Adrenal gland (tissue), 5 donors: ENCODE data around the gene TBC1D16.

ENCODE experiments used
- POLR2A ChIP-seq, 2 donors: fragments of 450-650 bp; IDR thresholded peaks; one replicate each; pipeline ENCODE4 v1.6.1; 2017; ENCODE audit warnings: antibody characterized with exemption in 2 of 2, mild to moderate bottlenecking in 2 of 2, moderate library complexity in 1 of 2
- TF ChIP-seq, protein P1 (sequence below), 6 experiments: fragments of 450-650 bp in 4 of 6; fragments of 200-600 bp in 2 of 6; sonication (generic) in 1 of 6; IDR thresholded peaks; 1 replicate in 5 of 6; 2 replicates in 1 of 6; pipeline versions ENCODE4 v1.5.1 to v1.8.0; 2016 to 2021; ENCODE audit warnings: antibody characterized with exemption in 6 of 6, mild to moderate bottlenecking in 2 of 6, moderate library complexity in 1 of 6
- donor health status: DM: no; HTN: no; CAD: no.

DNA sequence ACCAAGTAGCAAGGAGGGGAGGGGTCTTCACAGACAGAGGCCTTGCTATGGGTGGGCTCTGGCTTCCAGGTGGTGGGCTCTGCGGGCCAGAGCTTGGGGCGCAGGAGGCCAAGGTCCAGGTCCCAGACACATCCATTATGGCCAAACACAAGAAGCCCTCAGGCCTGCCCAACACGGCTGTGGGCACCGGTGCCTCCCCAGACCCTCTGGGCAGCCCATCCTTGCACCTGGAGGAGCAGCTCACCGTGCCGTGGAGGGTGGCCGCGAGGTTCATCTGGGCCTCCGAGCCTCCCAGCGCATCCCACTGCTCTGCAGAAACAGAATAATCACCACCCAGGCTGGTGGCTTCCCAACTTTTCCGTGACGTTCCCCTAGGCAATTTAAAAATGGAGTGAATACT lies 55.9 kb downstream of the TBC1D16 start:
- TF ChIP-seq POLR2A (IDR thresholded peaks at IDR 0.05) = no peak
- TF ChIP-seq, protein P1, sequence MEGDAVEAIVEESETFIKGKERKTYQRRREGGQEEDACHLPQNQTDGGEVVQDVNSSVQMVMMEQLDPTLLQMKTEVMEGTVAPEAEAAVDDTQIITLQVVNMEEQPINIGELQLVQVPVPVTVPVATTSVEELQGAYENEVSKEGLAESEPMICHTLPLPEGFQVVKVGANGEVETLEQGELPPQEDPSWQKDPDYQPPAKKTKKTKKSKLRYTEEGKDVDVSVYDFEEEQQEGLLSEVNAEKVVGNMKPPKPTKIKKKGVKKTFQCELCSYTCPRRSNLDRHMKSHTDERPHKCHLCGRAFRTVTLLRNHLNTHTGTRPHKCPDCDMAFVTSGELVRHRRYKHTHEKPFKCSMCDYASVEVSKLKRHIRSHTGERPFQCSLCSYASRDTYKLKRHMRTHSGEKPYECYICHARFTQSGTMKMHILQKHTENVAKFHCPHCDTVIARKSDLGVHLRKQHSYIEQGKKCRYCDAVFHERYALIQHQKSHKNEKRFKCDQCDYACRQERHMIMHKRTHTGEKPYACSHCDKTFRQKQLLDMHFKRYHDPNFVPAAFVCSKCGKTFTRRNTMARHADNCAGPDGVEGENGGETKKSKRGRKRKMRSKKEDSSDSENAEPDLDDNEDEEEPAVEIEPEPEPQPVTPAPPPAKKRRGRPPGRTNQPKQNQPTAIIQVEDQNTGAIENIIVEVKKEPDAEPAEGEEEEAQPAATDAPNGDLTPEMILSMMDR (IDR thresholded peaks at IDR 0.05) = no peak
